GM12874 (cell line): ENCODE measurements around the gene STK38L.

ENCODE experiments used
- CTCF ChIP-seq: IDR thresholded peaks from 2 replicates; pipeline ENCODE4 v1.5.1; 2011; ENCODE audit warnings: low read depth, mild to moderate bottlenecking, control low read depth, low read length, moderate library complexity; ENCODE audit not compliant: insufficient read depth

The STK38L gene

GRCh38 chr12:27207615-27208413 lies 36.3 kb upstream of the STK38L start:
- TF ChIP-seq CTCF = no peak

- no peak for TF ChIP-seq CTCF
Observed at GRCh38 chr12:27208414-27208750, 35.7 kb upstream of the STK38L start.

- TF ChIP-seq CTCF = no peak
Observed at GRCh38 chr12:27209257-27209910, 34.7 kb upstream of the STK38L start.

- no peak for TF ChIP-seq CTCF
Observed at GRCh38 chr12:27210187-27210586, 33.9 kb upstream of the STK38L start.

- TF ChIP-seq CTCF = no peak
Observed at GRCh38 chr12:27212861-27213260, 31.2 kb upstream of the STK38L start.

- TF ChIP-seq CTCF = no peak
Observed at GRCh38 chr12:27213304-27213703, 30.8 kb upstream of the STK38L start.

- TF ChIP-seq CTCF = no peak
Observed at GRCh38 chr12:27213830-27214787, 30.0 kb upstream of the STK38L start.
